ENCODE data around the gene KRTAP1-3.
A peak's percentile ranks its signal among the peaks of the same experiment; 100 is the strongest.
"Not testable (repeated sequence)": the region's sequence is repeated elsewhere in the genome, so short reads cannot be mapped to it uniquely, and the experiment has no call there.

Gene KRTAP1-3

DNA sequence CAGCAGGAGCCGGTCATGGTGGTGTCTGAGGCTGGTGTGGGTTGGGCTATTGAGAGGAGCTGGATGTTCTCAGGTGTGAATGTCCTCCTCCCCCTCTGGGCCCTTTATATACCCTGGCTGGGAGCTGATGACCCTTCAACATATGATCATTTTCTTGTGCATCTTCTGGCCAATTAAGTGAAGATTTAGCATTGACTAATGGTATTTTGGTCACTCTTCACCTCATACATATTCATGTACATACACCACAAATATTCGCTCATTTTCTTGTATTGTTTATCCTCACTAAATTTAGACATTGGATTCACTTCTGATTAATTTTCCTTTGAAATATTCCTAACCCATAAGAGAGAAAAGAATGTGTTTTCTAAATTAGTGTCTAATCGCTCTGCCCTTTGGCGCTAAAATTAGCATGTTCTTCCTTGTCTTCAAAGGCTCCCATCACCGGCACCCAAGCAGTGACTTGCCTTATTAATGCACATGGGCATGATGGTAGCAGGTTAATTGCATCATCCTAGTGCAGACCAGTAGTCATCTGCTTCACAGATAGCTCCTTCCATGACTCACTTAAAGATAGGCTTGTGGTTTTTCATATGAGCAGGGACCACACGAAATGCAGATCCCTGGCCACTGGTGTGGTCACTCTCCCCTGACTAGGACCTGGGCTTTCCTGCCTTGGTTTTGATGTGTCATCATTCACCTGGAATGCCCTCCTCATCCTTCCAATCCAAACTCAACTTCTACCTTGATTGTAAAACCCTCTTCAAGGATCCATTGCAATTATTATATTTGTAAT, 31.4 kb upstream of the KRTAP1-3 start, which contains the start of gene KRTAP2-4 (continued):
- TF ChIP-seq, protein P1, sequence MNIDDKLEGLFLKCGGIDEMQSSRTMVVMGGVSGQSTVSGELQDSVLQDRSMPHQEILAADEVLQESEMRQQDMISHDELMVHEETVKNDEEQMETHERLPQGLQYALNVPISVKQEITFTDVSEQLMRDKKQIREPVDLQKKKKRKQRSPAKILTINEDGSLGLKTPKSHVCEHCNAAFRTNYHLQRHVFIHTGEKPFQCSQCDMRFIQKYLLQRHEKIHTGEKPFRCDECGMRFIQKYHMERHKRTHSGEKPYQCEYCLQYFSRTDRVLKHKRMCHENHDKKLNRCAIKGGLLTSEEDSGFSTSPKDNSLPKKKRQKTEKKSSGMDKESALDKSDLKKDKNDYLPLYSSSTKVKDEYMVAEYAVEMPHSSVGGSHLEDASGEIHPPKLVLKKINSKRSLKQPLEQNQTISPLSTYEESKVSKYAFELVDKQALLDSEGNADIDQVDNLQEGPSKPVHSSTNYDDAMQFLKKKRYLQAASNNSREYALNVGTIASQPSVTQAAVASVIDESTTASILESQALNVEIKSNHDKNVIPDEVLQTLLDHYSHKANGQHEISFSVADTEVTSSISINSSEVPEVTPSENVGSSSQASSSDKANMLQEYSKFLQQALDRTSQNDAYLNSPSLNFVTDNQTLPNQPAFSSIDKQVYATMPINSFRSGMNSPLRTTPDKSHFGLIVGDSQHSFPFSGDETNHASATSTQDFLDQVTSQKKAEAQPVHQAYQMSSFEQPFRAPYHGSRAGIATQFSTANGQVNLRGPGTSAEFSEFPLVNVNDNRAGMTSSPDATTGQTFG (tag by site-specific recombination; IDR thresholded peaks at IDR 0.05; ENCODE audit: borderline replicate concordance) = no peak
- TF ChIP-seq ZNF140 (tag by site-specific recombination; IDR thresholded peaks at IDR 0.05) (no peak), BCL11A (tag by site-specific recombination; IDR thresholded peaks at IDR 0.05; ENCODE audit: low read depth) (no peak), ZNF629 (tag by site-specific recombination; IDR thresholded peaks at IDR 0.05) (no peak), ZNF132 (tag by site-specific recombination; IDR thresholded peaks at IDR 0.05; ENCODE audit: borderline replicate concordance) (no peak)

DNA sequence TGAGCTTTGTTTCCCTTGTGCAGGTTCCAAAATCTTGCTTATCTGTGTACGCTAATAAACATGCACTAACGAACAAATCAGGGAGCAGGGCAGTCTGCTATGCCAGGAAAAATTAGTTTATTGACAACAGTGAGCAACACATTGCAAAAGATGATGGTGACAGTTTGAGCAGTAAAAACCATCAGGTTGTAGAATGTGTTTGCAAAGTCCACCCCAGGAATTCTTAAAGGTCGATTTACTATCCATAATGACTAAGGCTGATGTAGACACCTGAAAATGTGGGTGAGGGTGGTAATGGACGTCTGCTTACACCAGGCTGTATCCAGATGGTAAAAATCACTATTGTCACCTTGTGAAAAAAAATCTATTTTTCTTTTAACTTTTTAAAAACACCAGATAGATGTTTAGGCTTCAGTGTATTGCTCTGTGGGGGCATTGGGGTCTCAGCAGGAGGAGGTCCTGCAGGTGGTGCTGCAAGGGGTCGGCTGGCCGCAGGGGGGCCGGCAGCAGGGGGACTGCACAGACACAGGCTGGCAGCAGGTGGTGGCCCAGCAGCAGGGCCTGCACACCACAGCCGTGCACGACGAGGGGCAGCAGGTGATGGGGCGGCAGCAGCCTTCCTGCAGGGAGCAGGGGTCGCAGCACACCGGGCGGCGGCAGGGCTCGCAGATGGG, 30.5 kb upstream of the KRTAP1-3 start:
- H3K9me3 ChIP-seq (ENCODE audit: control insufficient read depth, insufficient read depth, low read depth, low read length); H3K27ac ChIP-seq (ENCODE audit: extremely low read depth, low read depth, low read length); POLR2A ChIA-PET; H3K4me3 ChIP-seq (ENCODE audit: low read depth, low read length); H3K4me1 ChIP-seq (ENCODE audit: control insufficient read depth, insufficient read depth, low read length); H3K36me3 ChIP-seq (ENCODE audit: control insufficient read depth in 2 of 2, insufficient read depth in 1 of 2, low read length in 2 of 2): not testable (repeated sequence)
- CTCF ChIA-PET = interaction anchor here (1.5 kb wide), 1 partner anchor 601 kb away, joined by 4 read pairs; no protein-coding TSS in a partner anchor
- TF ChIP-seq ZIC2 (tag by site-specific recombination; IDR thresholded peaks at IDR 0.05) = peak; percentile 55

DNA sequence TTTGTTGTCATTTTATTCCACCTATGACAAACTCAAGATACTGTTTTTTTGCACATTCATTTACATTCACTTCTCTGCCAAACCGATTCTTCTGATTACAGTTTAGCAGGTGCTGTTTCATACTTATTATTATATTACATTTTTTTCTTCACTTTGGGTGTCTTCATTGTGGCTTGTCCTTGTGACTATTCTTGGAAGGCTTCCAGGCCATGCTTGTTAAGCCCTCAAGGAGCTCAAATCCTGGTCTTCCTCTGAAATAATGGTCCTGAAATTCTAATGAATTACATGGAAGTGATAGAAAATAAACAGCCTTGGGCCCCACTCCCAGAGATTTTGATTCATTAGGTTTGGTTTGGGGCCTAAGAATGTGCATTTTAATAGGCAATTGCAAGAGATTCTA, 29.6 kb upstream of the KRTAP1-3 start:
- ChIA-PET CTCF (interaction anchor here (1.5 kb wide), 1 partner anchor 601 kb away, joined by 4 read pairs; no protein-coding TSS in a partner anchor), POLR2A (no interaction called here)
- no peak overlapping the region for H3K27ac ChIP-seq (ENCODE audit: extremely low read depth, low read depth, low read length)
- no peaks in the 10 kb centered on the region for H3K36me3 ChIP-seq (ENCODE audit: control insufficient read depth in 2 of 2, insufficient read depth in 1 of 2, low read length in 2 of 2)
- no peaks in the 10 kb centered on the region for H3K4me1 ChIP-seq (ENCODE audit: control insufficient read depth, insufficient read depth, low read length)
- TF ChIP-seq ZBTB20 (tag by site-specific recombination; IDR thresholded peaks at IDR 0.05) = no peak
- no peak for TF ChIP-seq ZNF792 (tag by site-specific recombination; IDR thresholded peaks at IDR 0.05)
- TF ChIP-seq KLF1 (tag by site-specific recombination; IDR thresholded peaks at IDR 0.05) = no peak
- no peaks in the 10 kb centered on the region for H3K9me3 ChIP-seq (ENCODE audit: control insufficient read depth, insufficient read depth, low read depth, low read length)
- no peak overlapping the region for H3K4me3 ChIP-seq (ENCODE audit: low read depth, low read length)

DNA sequence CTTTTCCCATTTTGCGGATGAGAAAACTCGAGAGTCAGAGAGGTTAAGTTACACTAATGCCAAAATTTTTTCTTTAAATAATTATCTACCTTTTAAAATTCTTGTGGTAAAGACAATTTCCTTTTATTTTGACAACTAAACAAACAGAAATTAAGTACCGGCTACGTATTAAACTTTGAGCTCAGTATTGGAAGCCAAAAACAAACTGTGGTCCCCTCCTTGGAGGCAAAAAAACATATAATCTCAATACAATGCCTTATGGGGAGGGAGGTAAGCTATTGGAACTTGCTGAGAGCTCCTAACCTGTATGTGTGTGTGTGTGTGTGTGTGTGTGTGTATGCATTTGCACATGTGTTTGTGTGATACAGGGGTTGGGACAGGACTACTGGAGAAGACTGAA, 28.8 kb upstream of the KRTAP1-3 start:
- ChIA-PET CTCF (interaction anchor here (0.6 to 1.5 kb wide), 2 partner anchors 602 to 1429 kb away, joined by 3 to 4 read pairs; no protein-coding TSS in a partner anchor), POLR2A (no interaction called here)
- H3K4me1 ChIP-seq (ENCODE audit: control insufficient read depth, insufficient read depth, low read length) = no peaks in the 10 kb centered on the region

DNA sequence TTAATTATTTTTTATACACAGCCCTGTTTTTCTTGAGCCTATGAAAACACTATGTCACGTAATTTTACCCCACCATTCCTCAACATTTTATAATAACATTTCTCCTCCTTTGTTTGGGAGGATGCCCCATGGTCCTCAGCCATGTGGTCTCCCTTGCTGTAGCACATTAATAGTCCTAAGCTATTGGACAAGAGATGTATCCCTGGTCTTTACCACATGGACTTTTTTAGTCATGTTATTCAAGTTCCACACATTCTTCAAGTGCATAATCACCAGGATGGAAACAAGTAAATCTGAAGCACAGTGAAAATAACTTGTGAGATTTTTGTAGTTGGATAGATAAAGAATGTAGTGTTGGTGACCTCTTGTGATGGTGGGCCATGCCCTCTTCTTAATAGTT, 27.3 kb upstream of the KRTAP1-3 start:
- POLR2A ChIA-PET = no interaction called here
- H3K4me1 ChIP-seq (ENCODE audit: control insufficient read depth, insufficient read depth, low read length) = no peaks in the 10 kb centered on the region
- no peak overlapping the region for H3K27ac ChIP-seq (ENCODE audit: extremely low read depth, low read depth, low read length)
- no peaks in the 10 kb centered on the region for H3K9me3 ChIP-seq (ENCODE audit: control insufficient read depth, insufficient read depth, low read depth, low read length)
- no peak overlapping the region for H3K4me3 ChIP-seq (ENCODE audit: low read depth, low read length)
- CTCF ChIA-PET = no interaction called here
- no peaks in the 10 kb centered on the region for H3K36me3 ChIP-seq (ENCODE audit: control insufficient read depth in 2 of 2, insufficient read depth in 1 of 2, low read length in 2 of 2)
- TF ChIP-seq ZNF571 (tag by site-specific recombination; IDR thresholded peaks at IDR 0.05) (no peak), ZNF529 (tag by site-specific recombination; IDR thresholded peaks at IDR 0.05; ENCODE audit: insufficient replicate concordance) (no peak), SCRT1 (tag by site-specific recombination; IDR thresholded peaks at IDR 0.05; ENCODE audit: borderline replicate concordance) (no peak), ZNF155 (tag by site-specific recombination; IDR thresholded peaks at IDR 0.05) (no peak), ZNF23 (tag by site-specific recombination; IDR thresholded peaks at IDR 0.05; ENCODE audit: borderline replicate concordance) (no peak), ZNF654 (tag by site-specific recombination; IDR thresholded peaks at IDR 0.05; ENCODE audit: low read depth) (no peak), ZNF548 (tag by site-specific recombination; IDR thresholded peaks at IDR 0.05) (no peak)
- TF ChIP-seq, protein P2, sequence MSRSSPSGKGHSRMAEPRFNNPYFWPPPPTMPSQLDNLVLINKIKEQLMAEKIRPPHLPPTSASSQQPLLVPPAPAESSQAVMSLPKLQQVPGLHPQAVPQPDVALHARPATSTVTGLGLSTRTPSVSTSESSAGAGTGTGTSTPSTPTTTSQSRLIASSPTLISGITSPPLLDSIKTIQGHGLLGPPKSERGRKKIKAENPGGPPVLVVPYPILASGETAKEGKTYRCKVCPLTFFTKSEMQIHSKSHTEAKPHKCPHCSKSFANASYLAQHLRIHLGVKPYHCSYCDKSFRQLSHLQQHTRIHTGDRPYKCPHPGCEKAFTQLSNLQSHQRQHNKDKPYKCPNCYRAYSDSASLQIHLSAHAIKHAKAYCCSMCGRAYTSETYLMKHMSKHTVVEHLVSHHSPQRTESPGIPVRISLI (tag by site-specific recombination; IDR thresholded peaks at IDR 0.05) = no peak

More for the DNA sequence above, 28.8 kb upstream of the KRTAP1-3 start:
- TF ChIP-seq ZNF571 (tag by site-specific recombination; IDR thresholded peaks at IDR 0.05) (no peak), ZNF621 (tag by site-specific recombination; IDR thresholded peaks at IDR 0.05) (no peak), ZNF660 (tag by site-specific recombination; IDR thresholded peaks at IDR 0.05) (no peak)
- Histone ChIP-seq H3K27ac (ENCODE audit: extremely low read depth, low read depth, low read length) (no peak overlapping the region), H3K36me3 (ENCODE audit: control insufficient read depth in 2 of 2, insufficient read depth in 1 of 2, low read length in 2 of 2) (no peaks in the 10 kb centered on the region), H3K9me3 (ENCODE audit: control insufficient read depth, insufficient read depth, low read depth, low read length) (no peaks in the 10 kb centered on the region), H3K4me3 (ENCODE audit: low read depth, low read length) (no peak overlapping the region)

Data from HEK293 (cell line).